H54 (cell line): ENCODE data around the gene PODN.

Experiments used
- DNase-seq: peaks from one replicate; pipeline ENCODE4 v3.0.0; 2011; ENCODE audit warnings: low spot score, mixed read lengths; ENCODE audit not compliant: insufficient read length
- FAIRE-seq: peaks from 3 replicates; lab custom pipeline; 2011; peaks lifted over from hg19 to GRCh38; lab: Jason Lieb, UNC
- POLR2A ChIP-seq: IDR thresholded peaks from 2 replicates; pipeline ENCODE4 v1.6.1; 2011; ENCODE audit warnings: low read depth, mild to moderate bottlenecking, low read length

Gene PODN

GRCh38 chr1:53125623-53126360 lies 63.8 kb downstream of the PODN start:
- FAIRE-seq (no peak), DNase-seq (no peak)
- no peak for TF ChIP-seq POLR2A

- DNase-seq (no peak), FAIRE-seq (no peak)
- TF ChIP-seq POLR2A, result no peak
Observed at GRCh38 chr1:53126495-53126894, 64.5 kb downstream of the PODN start.

GRCh38 chr1:53127546-53127945 lies 65.5 kb downstream of the PODN start:
- no peak for FAIRE-seq
- no peak for DNase-seq
- TF ChIP-seq POLR2A, result no peak

- FAIRE-seq, result no peak
Observed at GRCh38 chr1:53128401-53128800, 66.4 kb downstream of the PODN start.

DNA sequence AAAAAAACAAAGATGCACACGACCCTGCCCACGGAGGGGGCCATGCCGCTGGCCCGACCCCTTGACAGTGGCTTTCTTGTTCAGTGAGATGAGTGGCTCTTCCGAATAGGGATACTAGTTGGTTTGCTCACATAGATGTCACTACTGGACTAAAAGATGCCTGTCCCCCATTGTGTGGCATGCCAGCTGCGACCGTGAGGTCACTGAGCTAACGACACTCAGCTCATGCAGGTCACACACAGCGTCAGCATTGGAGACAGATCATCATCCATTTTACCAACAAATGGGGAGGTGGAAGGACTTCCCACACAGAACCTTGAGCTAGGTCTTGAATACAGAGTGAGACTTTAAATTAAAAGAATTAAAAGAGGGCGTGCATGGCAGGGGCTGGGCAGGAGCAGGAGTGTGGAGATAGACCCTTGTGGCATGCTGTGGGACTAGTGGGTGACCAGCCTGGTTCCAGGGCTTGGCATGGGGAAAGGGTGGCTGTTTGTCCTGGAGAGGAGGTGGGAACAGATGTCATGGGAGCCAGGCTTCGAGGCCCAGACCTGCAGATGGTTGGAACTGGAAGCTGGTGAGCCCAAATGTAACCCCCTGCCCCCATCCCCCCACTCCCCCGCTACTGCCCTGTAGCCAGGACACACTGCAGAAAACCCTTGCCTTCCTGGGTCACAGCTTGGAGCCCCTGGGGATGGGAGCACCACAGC lies 68.0 kb downstream of the PODN start:
- no peak for FAIRE-seq
- TF ChIP-seq POLR2A, result no peak
- no peak for DNase-seq

More at GRCh38 chr1:53128401-53128800, 66.4 kb downstream of the PODN start:
- no peak for TF ChIP-seq POLR2A
- no peak for DNase-seq

GRCh38 chr1:53130598-53130877 lies 68.5 kb downstream of the PODN start:
- FAIRE-seq (no peak), DNase-seq (no peak)
- TF ChIP-seq POLR2A, result no peak

- no peak for FAIRE-seq
- no peak for DNase-seq
Observed at GRCh38 chr1:53130878-53131589, 69.0 kb downstream of the PODN start.

DNA sequence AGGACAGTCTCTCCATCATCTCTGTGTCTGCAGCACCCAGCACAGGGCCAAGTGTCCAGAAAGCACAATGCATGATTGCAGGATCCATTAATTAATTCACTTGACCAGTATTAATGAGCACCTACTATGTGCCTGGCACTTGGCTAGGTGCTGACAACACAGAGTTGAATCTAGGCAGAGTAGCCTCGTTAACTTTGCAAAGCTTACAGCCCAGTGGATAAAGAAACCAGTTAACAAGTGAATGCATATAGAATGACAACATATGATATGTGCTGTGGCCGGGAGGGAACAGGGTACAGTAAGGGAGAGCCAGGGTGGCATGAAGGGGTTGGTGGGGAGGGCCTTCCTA lies 69.6 kb downstream of the PODN start:
- FAIRE-seq (no peak), DNase-seq (no peak)
- no peak for TF ChIP-seq POLR2A

More at GRCh38 chr1:53130878-53131589, 69.0 kb downstream of the PODN start:
- TF ChIP-seq POLR2A, result no peak

DNA sequence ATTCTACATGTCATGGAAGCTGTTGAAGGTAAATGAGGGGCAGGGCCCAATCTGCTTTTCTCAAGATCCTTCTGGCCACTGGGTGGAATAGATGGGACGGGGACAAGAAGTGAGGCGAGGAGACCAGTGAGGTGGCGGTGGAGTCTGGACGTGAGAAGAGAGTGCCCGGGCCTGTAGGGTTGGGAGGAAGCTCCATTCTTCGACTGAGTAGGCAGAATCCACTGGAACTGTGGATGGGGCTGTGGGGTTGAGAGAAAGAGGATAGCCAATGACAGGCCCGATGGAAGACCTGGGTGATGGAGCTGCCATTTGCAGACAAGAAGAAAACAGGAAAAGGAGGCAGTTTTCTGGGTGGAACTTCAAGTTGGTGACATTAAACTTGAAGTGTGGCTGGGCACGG lies 70.2 kb downstream of the PODN start:
- TF ChIP-seq POLR2A, result no peak
- DNase-seq (no peak), FAIRE-seq (no peak)

- FAIRE-seq, result no peak
- TF ChIP-seq POLR2A, result no peak
Observed at GRCh38 chr1:53133261-53134041, 71.4 kb downstream of the PODN start.

DNA sequence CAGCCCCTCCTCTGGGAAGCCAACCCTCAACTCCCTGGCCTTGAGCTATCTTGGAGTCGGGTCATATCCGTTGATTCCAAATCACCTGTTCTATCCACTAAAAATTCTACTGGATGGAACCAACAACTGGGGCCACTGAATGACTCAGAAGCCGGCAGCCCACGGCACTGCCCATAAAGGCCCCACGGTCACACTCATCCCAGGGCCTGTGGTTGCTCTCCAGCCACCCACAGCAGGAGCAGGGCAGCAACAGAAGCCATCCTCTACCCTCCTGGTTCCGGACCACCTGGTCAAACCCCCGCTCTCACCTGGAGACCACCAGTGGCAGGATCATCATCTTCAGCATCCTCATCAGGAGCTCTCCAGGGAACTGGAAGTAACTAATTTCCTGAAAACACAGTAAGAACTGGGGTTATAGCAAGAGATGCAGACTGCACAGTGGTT lies 72.1 kb downstream of the PODN start:
- no peak for TF ChIP-seq POLR2A
- DNase-seq (no peak), FAIRE-seq (no peak)

More at GRCh38 chr1:53133261-53134041, 71.4 kb downstream of the PODN start:
- no peak for DNase-seq
